B cell (primary cell): Measurements from ENCODE around the gene ZBED5. TPM values are rescaled to one million over a fixed set of nuclear protein-coding genes. Genes with fewer than 3 reads are reported as not detected.

Experiments
- ATAC-seq: fragments of 200-7000 bp; cut with Tn5 transposase; one replicate; pipeline ENCODE4 v1.10.0; 2021; ENCODE audit warnings: low read depth, mild to moderate bottlenecking, moderate number of reproducible peaks, moderate library complexity
- CTCF ChIA-PET: fragments of 350-600 bp; sonication (Branson Sonifier 250); formaldehyde crosslinking; loops from one replicate; lab custom pipeline; 2021; ENCODE audit warnings: antibody characterized with exemption, inconsistent platforms; lab: Charles Lee
- POLR2A ChIA-PET: fragments of 350-600 bp; sonication (Branson Sonifier 250); formaldehyde crosslinking; loops from one replicate; lab custom pipeline; 2021; ENCODE audit warnings: antibody characterized with exemption; lab: Charles Lee
- DNase-seq: peaks from one replicate; pipeline ENCODE4 v3.0.0; 2013
- H2AFZ ChIP-seq: 2 replicates; pipeline ENCODE4 v1.6.1; 2012; ENCODE audit warnings: mild to moderate bottlenecking, low read depth, low read length; ENCODE audit not compliant: insufficient read depth, poor library complexity, severe bottlenecking
- H3K27ac ChIP-seq, 2 donors: 1 replicate in 1 of 2; 2 replicates in 1 of 2; pipeline ENCODE4 v1.5.1; 2012 to 2013; ENCODE audit warnings: low read length in 2 of 2, mild to moderate bottlenecking in 2 of 2, moderate library complexity in 1 of 2
- H3K27me3 ChIP-seq, 4 experiments: fragments of 200-600 bp in 1 of 4; sonication (generic) in 1 of 4; replicated peaks in 1 of 4; 1 replicate in 2 of 4; 2 replicates in 2 of 4; pipeline versions ENCODE4 v1.6.1 to v1.7.0; 2013 to 2016; ENCODE audit warnings: low read length in 3 of 4, mild to moderate bottlenecking in 2 of 4, mixed read lengths in 1 of 4, moderate library complexity in 1 of 4; ENCODE audit not compliant: insufficient read depth in 4 of 4, control insufficient read depth in 3 of 4; ENCODE audit errors: control extremely low read depth in 1 of 4
- H3K36me3 ChIP-seq, 2 experiments: replicated peaks in 1 of 2; 1 replicate in 1 of 2; 2 replicates in 1 of 2; pipeline versions ENCODE4 v1.6.1 to v1.7.1; 2013; ENCODE audit warnings: low read length in 1 of 2; ENCODE audit not compliant: insufficient read depth in 2 of 2, control insufficient read depth in 1 of 2; ENCODE audit errors: control extremely low read depth in 1 of 2, extremely low read depth in 1 of 2
- H3K4me1 ChIP-seq, 2 donors: fragments of 200-600 bp in 1 of 2; sonication (generic) in 1 of 2; 1 replicate in 1 of 2; 2 replicates in 1 of 2; pipeline versions ENCODE4 v1.5.1 to v1.6.1; 2013 to 2017; ENCODE audit warnings: low read length in 2 of 2; ENCODE audit not compliant: control insufficient read depth in 2 of 2, insufficient read depth in 2 of 2
- H3K4me2 ChIP-seq: replicated peaks from 2 replicates; pipeline ENCODE3; 2012; ENCODE audit warnings: mild to moderate bottlenecking, low read depth, low read length; ENCODE audit not compliant: poor library complexity, severe bottlenecking
- H3K4me3 ChIP-seq, 5 experiments: fragments of 200-600 bp in 1 of 5; sonication (generic) in 1 of 5; 1 replicate in 3 of 5; 2 replicates in 2 of 5; pipeline versions ENCODE4 v1.5.1 to v1.7.0; 2011 to 2016; ENCODE audit warnings: low read length in 4 of 5, mild to moderate bottlenecking in 4 of 5, low read depth in 2 of 5, control low read depth in 1 of 5, moderate library complexity in 1 of 5; ENCODE audit not compliant: insufficient read depth in 1 of 5; ENCODE audit errors: control extremely low read depth in 1 of 5, extremely low read depth in 1 of 5
- H3K79me2 ChIP-seq: fragments of 200-600 bp; sonication (generic); one replicate; pipeline ENCODE4 v1.6.0; 2016; ENCODE audit warnings: low read length; ENCODE audit not compliant: control insufficient read depth, insufficient read depth
- H3K9ac ChIP-seq: fragments of 200-600 bp; sonication (generic); 2 replicates; pipeline ENCODE4 v1.6.1; 2017; ENCODE audit warnings: mild to moderate bottlenecking, low read length, moderate library complexity
- H3K9me3 ChIP-seq, 3 donors: one replicate each; pipeline versions ENCODE4 v1.6.1 to v1.7.1; 2013; ENCODE audit warnings: low read length in 2 of 3; ENCODE audit not compliant: control insufficient read depth in 2 of 3, insufficient read depth in 1 of 3; ENCODE audit errors: control extremely low read depth in 1 of 3
- H4K20me1 ChIP-seq: 2 replicates; pipeline ENCODE4 v1.6.0; 2012; ENCODE audit warnings: mild to moderate bottlenecking, low read length; ENCODE audit not compliant: insufficient read depth, control insufficient read depth, poor library complexity, severe bottlenecking
- H3K27ac Mint-ChIP-seq: one replicate; pipeline ENCODE4 v1.8.0; 2021; ENCODE audit warnings: mixed read lengths
- H3K27me3 Mint-ChIP-seq: one replicate; pipeline ENCODE4 v1.8.0; 2021; ENCODE audit warnings: mixed read lengths
- H3K4me1 Mint-ChIP-seq: one replicate; pipeline ENCODE4 v1.8.0; 2021; ENCODE audit warnings: mixed read lengths
- H3K4me3 Mint-ChIP-seq: one replicate; pipeline ENCODE4 v1.8.0; 2021; ENCODE audit warnings: mixed read lengths
- H3K9me3 Mint-ChIP-seq: one replicate; pipeline ENCODE4 v1.8.0; 2022; ENCODE audit warnings: mixed read lengths; ENCODE audit not compliant: insufficient read depth
- CTCF ChIP-seq: fragments of 200-600 bp; IDR thresholded peaks from one replicate; pipeline ENCODE4 v1.8.0; 2022; ENCODE audit warnings: antibody characterized with exemption, mild to moderate bottlenecking
- EZH2 ChIP-seq: IDR thresholded peaks from 2 replicates; pipeline ENCODE4 v1.6.1; 2012; ENCODE audit warnings: borderline replicate concordance, low read depth, mild to moderate bottlenecking, moderate library complexity, low read length; ENCODE audit not compliant: insufficient read depth, poor library complexity, severe bottlenecking
- WGBS: methylation state at CpG from one replicate; pipeline ENCODE4 v1.1.5; 2013; ENCODE audit warnings: missing lambda C conversion rate; ENCODE audit not compliant: insufficient coverage; 5-methylcytosine and 5-hydroxymethylcytosine counted together
- intact Hi-C: fragments of 100-400 bp; cut with micrococcal nuclease; formaldehyde crosslinking; loops from one replicate; pipeline ENCODE4 v1.10.0; 2022
- polyA plus RNA-seq: library from polyadenylated mRNA; depleted of rRNA; stranded (reverse); fragments of >200 nt; gene quantifications from 2 replicates; pipeline ENCODE4 v1.2.3, GENCODE V29; 2012
- total RNA-seq, 2 donors: library from RNA; stranded (reverse); fragments of 120-200 nt in 1 of 2; gene quantifications; 1 replicate in 1 of 2; 2 replicates in 1 of 2; pipeline versions ENCODE4 v1.2.3 to v1.2.4, GENCODE V29; 2013 to 2022

Gene ZBED5
- total and polyA plus RNA-seq, 2 donors (not counting 1 experiment from before 2014, with no cell fraction given): 66.6 to 178 TPM

GRCh38 chr11:10898003-10898762 lies 40.3 kb upstream of the ZBED5 start:
- Histone ChIP-seq H3K27ac (no peak overlapping the region), H3K4me3 (no peak overlapping the region), H3K36me3 (no peaks in the 10 kb centered on the region), H3K4me2 (no peak overlapping the region), H4K20me1 (no peaks in the 10 kb centered on the region), H3K9me3 (no peaks in the 10 kb centered on the region), H3K27me3 (no peaks in the 10 kb centered on the region), H3K4me1 (peaks cover 0 to 10% of the 10 kb centered on the region in 2 donors), H3K9ac (no peak overlapping the region), H2AFZ (no peak overlapping the region), H3K79me2 (no peaks in the 10 kb centered on the region)
- TF ChIP-seq EZH2: no peak
- TF ChIP-seq CTCF: no peak
- WGBS: 88% methylated on average over 3 of the region's 5 CpGs
- ChIA-PET CTCF (interaction anchor here (0.6 kb wide), 2 partner anchors 70 to 1846 kb away, joined by 3 to 4 read pairs; no protein-coding TSS in a partner anchor), POLR2A (no interaction called here)
- intact Hi-C loops: no loop called here
- DNase-seq: no peak
- Mint-ChIP-seq H3K4me1 (peaks cover 13% of the 10 kb centered on the region), H3K27ac (no peak overlapping the region), H3K27me3 (peaks cover 4% of the 10 kb centered on the region), H3K4me3 (no peak overlapping the region), H3K9me3 (no peaks in the 10 kb centered on the region)
- no peak for ATAC-seq

GRCh38 chr11:10897150-10897549 lies 39.3 kb upstream of the ZBED5 start:
- Histone ChIP-seq H3K27me3 (no peaks in the 10 kb centered on the region), H3K27ac (no peak overlapping the region), H3K79me2 (no peaks in the 10 kb centered on the region), H3K36me3 (no peaks in the 10 kb centered on the region), H3K4me3 (no peak overlapping the region), H2AFZ (no peak overlapping the region), H3K4me1 (peaks cover 5 to 16% of the 10 kb centered on the region in 2 donors), H3K4me2 (no peak overlapping the region), H4K20me1 (no peaks in the 10 kb centered on the region), H3K9me3 (no peaks in the 10 kb centered on the region), H3K9ac (no peak overlapping the region)
- TF ChIP-seq CTCF (no peak), EZH2 (no peak)
- ChIA-PET CTCF (no interaction called here), POLR2A (no interaction called here)
- 100% methylated on average over 1 of the region's 1 CpG for WGBS
- intact Hi-C loops: no loop called here
- no peak for DNase-seq
- Mint-ChIP-seq H3K4me1 (peaks cover 18% of the 10 kb centered on the region), H3K27ac (no peak overlapping the region), H3K27me3 (peaks cover 2% of the 10 kb centered on the region), H3K9me3 (peaks cover 4% of the 10 kb centered on the region), H3K4me3 (no peak overlapping the region)
- ATAC-seq: no peak
